Dermis blood vessel endothelial cell (primary cell): ENCODE results near the gene RNF180. TPM values are rescaled to one million over a fixed set of nuclear protein-coding genes. Genes with fewer than 3 reads are reported as not detected.
A peak's percentile ranks its signal among the peaks of the same experiment; 100 is the strongest.
"Not testable (repeated sequence)": the region's sequence is repeated elsewhere in the genome, so short reads cannot be mapped to it uniquely, and the experiment has no call there.

Experiments used
- DNase-seq: peaks from one replicate; pipeline ENCODE4 v3.0.0; 2010
- total RNA-seq: library from RNA; depleted of rRNA; stranded (reverse); fragments of >200 nt; gene quantifications from 2 replicates; pipeline ENCODE4 v1.2.3, GENCODE V29; 2014

RNF180 gene
- total RNA-seq, 1 donor from 2014 or later, result 6.1 TPM

- no peak for DNase-seq
Measured at GRCh38 chr5:64285188-64286130, 119.8 kb downstream of the RNF180 start.

GRCh38 chr5:64286381-64286780, 120.7 kb downstream of the RNF180 start:
- DNase-seq, result no peak

DNA sequence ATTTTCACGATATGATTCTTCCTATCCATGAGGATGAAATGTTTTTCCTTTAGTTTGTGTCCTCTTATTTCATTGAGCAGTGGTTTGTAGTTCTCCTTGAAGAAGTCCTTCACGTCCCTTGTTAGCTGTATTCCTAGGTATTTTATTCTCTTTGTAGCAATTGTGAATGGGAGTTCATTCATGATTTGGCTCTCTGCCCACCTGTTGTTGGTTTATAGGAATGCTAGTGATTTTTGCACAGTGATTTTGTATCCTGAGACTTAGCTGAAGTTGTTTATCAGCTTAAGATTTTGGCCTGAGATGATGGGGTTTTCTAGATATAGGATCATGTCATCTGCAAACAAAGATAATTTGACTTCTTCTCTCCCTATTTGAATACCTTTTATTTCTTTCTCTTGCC, 122.9 kb downstream of the RNF180 start:
- not testable (repeated sequence) for DNase-seq

DNA sequence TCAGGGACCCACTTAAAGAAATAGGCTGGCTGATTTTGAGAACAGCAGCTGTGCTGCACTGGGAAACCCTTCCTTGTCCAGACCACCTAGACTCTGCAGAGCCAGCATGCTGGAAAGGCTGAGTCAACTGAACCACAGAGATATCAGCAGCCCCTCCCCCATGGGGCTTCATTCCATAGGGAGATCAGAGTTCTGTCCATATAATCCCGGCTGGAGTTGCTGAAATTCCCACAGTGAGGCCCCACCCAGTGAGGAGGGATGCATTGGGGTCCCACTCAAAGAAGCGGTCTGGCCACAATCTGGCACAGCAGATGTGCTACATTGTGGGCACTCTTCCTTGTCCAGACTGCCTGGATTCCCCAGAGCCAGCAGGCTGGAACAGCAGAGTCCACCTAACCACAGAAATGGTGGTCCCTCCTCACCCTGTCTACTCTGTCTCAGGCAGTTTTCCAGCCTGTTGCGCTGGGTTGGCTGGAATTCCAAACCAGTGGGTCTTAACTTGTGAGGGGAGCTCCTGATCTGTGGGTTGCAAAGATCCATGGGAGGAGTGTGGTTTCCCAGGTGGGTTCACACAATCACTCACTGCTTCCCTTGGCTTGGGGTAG, 127.1 kb downstream of the RNF180 start:
- DNase-seq, result no peak

DNA sequence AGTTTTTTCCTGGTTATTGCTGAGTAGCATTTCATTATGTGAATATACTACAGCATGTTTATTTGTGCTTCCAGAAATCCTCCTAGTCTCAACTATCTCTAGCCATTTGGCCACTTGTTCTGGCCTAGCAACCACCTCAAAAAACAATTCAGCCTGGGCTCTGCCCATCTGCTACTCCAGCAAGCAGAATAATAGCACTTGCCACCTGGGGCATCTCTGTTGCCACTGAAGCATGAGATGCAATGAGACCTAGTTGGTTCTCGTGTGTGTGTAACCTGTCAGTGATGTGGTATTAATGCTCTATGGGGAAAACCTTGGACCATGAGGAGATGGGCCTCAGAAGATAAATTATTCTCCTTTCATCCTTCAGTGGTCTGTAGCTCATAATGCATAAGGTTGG, 129.5 kb downstream of the RNF180 start:
- DNase-seq, result no peak

- DNase-seq, result no peak
Measured at GRCh38 chr5:64298586-64298985, 132.9 kb downstream of the RNF180 start.

GRCh38 chr5:64299805-64300204, 134.2 kb downstream of the RNF180 start:
- peak; percentile 1 for DNase-seq

DNA sequence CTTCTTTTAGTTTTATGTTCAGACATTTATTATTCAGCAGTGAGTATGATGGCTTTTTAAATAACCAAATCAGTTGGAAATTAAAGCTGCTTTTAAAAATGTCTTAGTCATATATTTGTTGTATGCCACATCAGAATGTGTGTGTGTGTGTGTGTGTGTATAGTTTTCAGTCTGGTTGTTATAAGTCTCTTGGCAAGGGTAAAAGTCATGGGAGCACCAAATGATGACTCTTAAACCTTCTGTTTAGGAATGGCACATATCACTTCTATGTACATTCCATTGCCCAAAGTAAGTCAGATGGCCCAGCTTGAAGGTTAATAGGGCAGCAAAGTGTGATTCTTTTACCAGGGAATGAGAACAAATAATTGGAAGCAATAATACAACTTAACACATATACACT, 135.9 kb downstream of the RNF180 start:
- no peak for DNase-seq

DNA sequence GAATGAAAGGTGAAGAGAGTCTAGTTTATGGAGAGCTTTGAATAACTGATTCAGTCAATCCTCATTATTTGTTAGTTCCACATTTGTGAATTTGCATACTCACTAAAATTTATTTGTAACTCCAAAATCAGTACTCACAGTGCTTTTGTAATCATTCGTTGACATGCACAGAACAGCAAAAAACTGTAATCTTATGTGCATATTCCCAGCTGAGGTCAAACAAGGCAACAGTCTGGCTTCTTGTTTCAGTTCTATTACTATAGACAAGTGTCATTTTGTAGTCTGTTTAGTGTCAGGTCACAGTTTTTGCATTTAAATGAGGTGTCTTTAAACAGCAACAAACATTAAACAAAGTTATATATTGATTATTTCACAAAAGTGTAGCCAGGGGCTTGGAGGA, 142.5 kb downstream of the RNF180 start:
- no peak for DNase-seq

- DNase-seq, result no peak
Measured at GRCh38 chr5:64312491-64312890, 146.8 kb downstream of the RNF180 start.

GRCh38 chr5:64315778-64316177, 150.1 kb downstream of the RNF180 start:
- no peak for DNase-seq

DNA sequence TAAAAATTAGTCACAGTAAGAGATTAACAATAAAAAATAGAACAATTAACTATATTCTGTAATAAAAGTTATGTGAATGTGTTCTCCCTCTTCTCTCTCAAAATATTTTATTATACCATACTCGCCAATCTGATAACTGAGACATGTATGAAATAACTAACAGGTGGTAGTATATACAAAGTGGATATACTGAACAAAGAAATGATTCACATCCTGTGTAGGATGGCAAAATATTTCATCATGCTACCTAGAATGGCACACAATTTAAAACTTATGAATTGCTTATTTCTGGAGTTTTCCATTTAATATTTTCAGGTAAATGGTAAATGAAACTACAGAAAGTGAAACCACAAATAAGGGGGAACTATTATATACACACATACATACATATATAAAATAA, 152.5 kb downstream of the RNF180 start:
- no peak for DNase-seq

- no peak for DNase-seq
Measured at GRCh38 chr5:64323591-64323990, 157.9 kb downstream of the RNF180 start.

- no peak for DNase-seq
Measured at GRCh38 chr5:64330728-64331231, 165.1 kb downstream of the RNF180 start.

DNA sequence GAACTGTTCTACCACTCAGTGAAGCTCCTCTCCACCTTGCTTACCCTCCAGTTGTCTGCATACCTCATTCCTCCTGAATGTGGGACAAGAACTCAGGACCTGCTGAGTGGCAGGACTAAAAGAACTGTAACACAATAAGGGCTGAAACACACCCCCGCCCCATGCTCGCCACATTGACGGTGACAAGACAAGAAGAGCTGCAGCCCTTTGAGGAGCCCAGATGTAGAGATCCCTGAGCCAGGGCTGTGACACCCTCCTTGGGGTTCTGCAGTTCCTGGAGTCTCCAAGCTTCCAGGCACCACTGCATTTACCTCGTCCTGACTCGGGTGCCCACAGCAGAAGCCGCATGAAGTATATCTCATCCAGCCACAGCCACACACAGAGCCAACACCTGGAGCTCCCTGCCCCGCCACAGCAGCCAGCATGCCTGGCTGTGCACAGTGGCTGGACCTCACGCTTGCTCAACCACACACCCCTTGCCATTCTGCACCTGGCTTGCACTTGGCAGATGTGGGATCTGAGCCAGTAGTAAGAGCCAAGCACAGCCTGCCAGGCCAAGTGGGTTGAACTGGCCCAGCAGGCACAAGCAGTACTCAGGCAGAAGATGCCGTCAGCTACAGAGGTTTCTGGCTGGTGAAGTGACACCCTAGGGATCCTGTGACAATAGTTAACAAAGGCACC, 166.1 kb downstream of the RNF180 start:
- DNase-seq, result no peak

GRCh38 chr5:64333886-64334285, 168.2 kb downstream of the RNF180 start:
- no peak for DNase-seq

- DNase-seq, result no peak
Measured at GRCh38 chr5:64339769-64340168, 174.1 kb downstream of the RNF180 start.

- no peak for DNase-seq
Measured at GRCh38 chr5:64340293-64340692, 174.7 kb downstream of the RNF180 start.

GRCh38 chr5:64341340-64341739, 175.7 kb downstream of the RNF180 start:
- no peak for DNase-seq

DNA sequence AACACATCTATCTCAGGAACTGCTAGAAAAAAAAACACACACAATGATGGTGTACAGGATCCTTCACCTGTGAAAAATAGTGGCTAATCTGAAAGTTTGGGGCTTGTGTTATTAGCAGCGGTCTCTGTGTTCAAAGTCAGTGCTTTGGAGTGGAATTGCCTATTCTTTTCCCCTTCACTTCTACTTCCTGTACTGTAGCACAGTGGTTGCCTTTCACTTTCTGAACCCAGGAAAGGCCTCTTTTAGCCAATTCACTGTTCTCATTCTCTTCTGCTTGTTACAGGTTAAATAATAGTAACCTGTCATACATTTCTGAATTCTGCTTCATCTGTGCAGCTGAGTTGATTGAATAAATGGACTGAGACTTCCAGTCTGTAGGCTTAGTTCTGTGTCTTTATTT, 178.9 kb downstream of the RNF180 start:
- no peak for DNase-seq

- DNase-seq, result peak; percentile 1
Measured at GRCh38 chr5:64347309-64347708, 181.7 kb downstream of the RNF180 start.

DNA sequence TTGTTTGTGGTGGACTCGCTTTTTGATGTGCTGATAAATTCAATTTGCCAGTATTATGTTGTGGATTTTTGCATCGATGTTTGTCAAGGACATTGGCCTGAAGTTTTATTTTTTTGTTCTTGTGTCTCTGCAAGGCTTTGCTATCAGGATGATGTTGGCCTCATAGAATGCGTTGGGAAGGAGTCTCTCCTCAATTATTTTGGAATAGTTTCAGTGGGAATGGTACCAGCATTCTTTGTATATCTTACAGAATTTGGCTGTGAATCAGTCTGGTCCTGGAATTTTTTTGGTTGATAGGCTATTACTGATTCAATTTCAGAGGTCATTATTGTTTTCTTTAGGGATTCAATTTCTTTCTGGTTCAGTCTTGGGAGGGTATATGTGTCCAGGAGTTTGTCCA, 198.8 kb downstream of the RNF180 start:
- DNase-seq, result no peak

GRCh38 chr5:64384765-64385164, 219.1 kb downstream of the RNF180 start:
- DNase-seq, result peak; percentile 67
